Type B pancreatic cell (in vitro differentiated cells): ENCODE data around the gene ADAMTS17. TPM values are rescaled to one million over a fixed set of nuclear protein-coding genes. Genes with fewer than 3 reads are reported as not detected.

Experiments
- DNase-seq: peaks from one replicate; pipeline ENCODE4 v3.0.0; 2021; ENCODE audit warnings: mixed read lengths; ENCODE audit not compliant: unreplicated experiment; ENCODE audit errors: extremely low spot score
- H3K27ac Mint-ChIP-seq: 2 replicates; pipeline ENCODE4 v1.8.0; 2021; ENCODE audit warnings: mild to moderate bottlenecking, mixed read lengths
- H3K27me3 Mint-ChIP-seq: 2 replicates; pipeline ENCODE4 v1.8.0; 2021; ENCODE audit warnings: mixed read lengths
- H3K36me3 Mint-ChIP-seq: 2 replicates; pipeline ENCODE4 v1.8.0; 2021; ENCODE audit warnings: mixed read lengths
- H3K4me1 Mint-ChIP-seq: one replicate; pipeline ENCODE4 v1.8.0; 2021; ENCODE audit warnings: mixed read lengths; ENCODE audit not compliant: unreplicated experiment
- H3K4me3 Mint-ChIP-seq: 2 replicates; pipeline ENCODE4 v1.8.0; 2021; ENCODE audit warnings: mild to moderate bottlenecking, mixed read lengths
- H3K9me3 Mint-ChIP-seq: 2 replicates; pipeline ENCODE4 v1.8.0; 2021; ENCODE audit warnings: mixed read lengths
- CTCF ChIP-seq: fragments of 200-600 bp; sonication (generic); conservative IDR thresholded peaks from 2 replicates; pipeline ENCODE4 v1.5.0; 2021; ENCODE audit warnings: antibody characterized with exemption, mild to moderate bottlenecking
- total RNA-seq: library from RNA; stranded (reverse); gene quantifications from 2 replicates; pipeline ENCODE4 v1.2.1, GENCODE V29; 2021; ENCODE audit warnings: low replicate concordance

Gene ADAMTS17
- total RNA-seq, 1 donor from 2014 or later = 18.3 TPM

DNA sequence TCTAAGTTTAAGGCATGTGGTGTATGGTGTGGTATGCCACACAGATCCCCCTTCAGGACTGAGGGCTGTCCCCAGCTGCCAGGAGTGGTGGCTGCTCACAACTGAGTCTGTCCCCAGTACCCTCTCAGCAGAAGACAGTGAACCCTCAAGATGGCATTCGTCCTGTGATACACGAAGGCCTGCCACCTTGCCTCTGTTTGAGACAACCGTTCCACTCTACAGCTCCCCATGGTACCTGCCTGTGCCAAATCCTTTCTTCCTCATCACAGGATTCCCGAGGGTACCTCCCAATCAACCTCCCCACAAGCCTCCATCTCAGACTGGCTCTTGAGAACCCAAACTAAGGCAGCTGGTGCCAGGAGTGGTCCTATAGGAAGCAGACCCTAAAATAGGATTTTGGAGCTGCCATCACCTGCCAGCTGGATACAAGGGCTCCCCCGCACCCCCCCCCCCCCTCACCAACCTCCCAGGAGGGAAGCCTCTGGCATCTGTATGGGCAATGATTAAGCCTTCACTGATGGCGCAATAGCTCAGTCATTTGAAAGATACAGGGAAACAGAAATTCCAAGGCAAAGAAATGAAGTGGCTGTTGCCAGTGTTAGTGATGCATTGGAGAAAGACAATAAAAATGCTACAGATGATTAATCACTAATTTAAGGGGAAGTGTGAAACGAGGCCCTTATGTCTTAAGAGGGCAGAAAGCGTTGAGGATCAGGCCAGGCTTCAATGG lies 378.5 kb downstream of the ADAMTS17 start:
- Mint-ChIP-seq H3K9me3 (no peaks in the 10 kb centered on the region), H3K36me3 (no peaks in the 10 kb centered on the region), H3K4me3 (no peak overlapping the region), H3K27me3 (peaks cover 12% of the 10 kb centered on the region), H3K4me1 (peaks cover 3% of the 10 kb centered on the region), H3K27ac (no peak overlapping the region)
- TF ChIP-seq CTCF = no peak
- peak; percentile 32 for DNase-seq

- Mint-ChIP-seq H3K4me1 (peaks cover 3% of the 10 kb centered on the region), H3K27ac (no peak overlapping the region), H3K27me3 (peaks cover 14% of the 10 kb centered on the region), H3K4me3 (no peak overlapping the region), H3K36me3 (no peaks in the 10 kb centered on the region), H3K9me3 (no peaks in the 10 kb centered on the region)
- no peak for TF ChIP-seq CTCF
- peak; percentile 49 for DNase-seq
These were observed 379.7 kb downstream of the ADAMTS17 start for GRCh38 chr15:99962006-99962561.

GRCh38 chr15:99961011-99961441 lies 380.7 kb downstream of the ADAMTS17 start:
- peak; percentile 48 for DNase-seq
- H3K9me3 Mint-ChIP-seq = no peaks in the 10 kb centered on the region
- peaks cover 3% of the 10 kb centered on the region for H3K4me1 Mint-ChIP-seq
- no peak overlapping the region for H3K27ac Mint-ChIP-seq
- no peaks in the 10 kb centered on the region for H3K36me3 Mint-ChIP-seq
- TF ChIP-seq CTCF = peak; percentile 57
- H3K27me3 Mint-ChIP-seq = peaks cover 14% of the 10 kb centered on the region
- no peak overlapping the region for H3K4me3 Mint-ChIP-seq

GRCh38 chr15:99959326-99959725 lies 382.4 kb downstream of the ADAMTS17 start:
- Mint-ChIP-seq H3K36me3 (no peaks in the 10 kb centered on the region), H3K9me3 (no peaks in the 10 kb centered on the region), H3K4me3 (no peak overlapping the region), H3K27me3 (peaks cover 14% of the 10 kb centered on the region), H3K4me1 (peaks cover 3% of the 10 kb centered on the region), H3K27ac (no peak overlapping the region)
- no peak for DNase-seq
- TF ChIP-seq CTCF = no peak

GRCh38 chr15:99958426-99959097 lies 383.2 kb downstream of the ADAMTS17 start:
- DNase-seq = peak; percentile 29
- Mint-ChIP-seq H3K9me3 (no peaks in the 10 kb centered on the region), H3K36me3 (no peaks in the 10 kb centered on the region), H3K4me3 (no peak overlapping the region), H3K27me3 (peaks cover 14% of the 10 kb centered on the region), H3K4me1 (peaks cover 3% of the 10 kb centered on the region), H3K27ac (no peak overlapping the region)
- TF ChIP-seq CTCF = no peak
